ENCODE results near the gene KLK8.

Gene KLK8

GRCh38 chr19:50959731-50960500 lies 41.5 kb downstream of the KLK8 start:
- Histone ChIP-seq H3K4me3 (no peak overlapping the region), H3K9me3 (ENCODE audit: low read depth, low read length) (no peaks in the 10 kb centered on the region), H3K36me3 (ENCODE audit: insufficient read depth, low read length) (no peaks in the 10 kb centered on the region), H3K27ac (no peak overlapping the region), H3K9ac (ENCODE audit: insufficient read length) (no peak overlapping the region)
- TF ChIP-seq EZH2 (IDR thresholded peaks at IDR 0.05) (no peak), FOXP2 (optimal IDR thresholded peaks at IDR 0.05; ENCODE audit: control extremely low read depth, extremely low read length, insufficient read depth) (no peak), POLR2AphosphoS5 (IDR thresholded peaks at IDR 0.05; ENCODE audit: borderline replicate concordance, low read depth, low read length) (no peak)
- DNase-seq (ENCODE audit: low read depth, low spot score) = no peak

DNA sequence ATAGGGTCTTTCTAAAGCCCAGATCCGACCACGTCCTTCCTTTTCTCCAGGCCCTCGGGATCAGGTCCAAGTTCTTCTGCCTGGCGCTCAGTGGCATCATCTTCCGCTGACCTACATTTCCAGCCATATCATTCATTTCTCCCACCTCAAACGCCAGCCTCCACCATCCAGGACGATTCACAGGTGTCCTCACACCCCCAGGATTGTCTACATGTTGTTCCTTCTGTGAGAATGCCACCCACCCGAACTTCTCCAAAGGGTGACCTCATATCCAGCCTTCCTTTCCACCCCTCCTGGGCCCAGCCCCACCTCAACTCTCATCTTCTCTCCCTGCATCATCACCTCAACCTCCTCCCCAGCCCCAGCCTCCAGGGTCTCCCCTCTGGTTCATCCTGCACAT lies 43.8 kb downstream of the KLK8 start:
- Histone ChIP-seq H3K4me3 (no peak overlapping the region), H3K9me3 (ENCODE audit: low read depth, low read length) (no peaks in the 10 kb centered on the region), H3K36me3 (ENCODE audit: insufficient read depth, low read length) (no peaks in the 10 kb centered on the region), H3K9ac (ENCODE audit: insufficient read length) (no peak overlapping the region), H3K27ac (no peak overlapping the region)
- no peak for DNase-seq (ENCODE audit: low read depth, low spot score)
- TF ChIP-seq FOXP2 (optimal IDR thresholded peaks at IDR 0.05; ENCODE audit: control extremely low read depth, extremely low read length, insufficient read depth) (no peak), EZH2 (IDR thresholded peaks at IDR 0.05) (no peak)

- H3K9me3 ChIP-seq (ENCODE audit: low read depth, low read length) = no peaks in the 10 kb centered on the region
Observed at GRCh38 chr19:50952910-50953309, 48.5 kb downstream of the KLK8 start, which contains the start of gene KLK5. Gene KLK5 (minus strand): TSS chr19:50953038. CDS start chr19:50952657, 381 bp downstream.

DNA sequence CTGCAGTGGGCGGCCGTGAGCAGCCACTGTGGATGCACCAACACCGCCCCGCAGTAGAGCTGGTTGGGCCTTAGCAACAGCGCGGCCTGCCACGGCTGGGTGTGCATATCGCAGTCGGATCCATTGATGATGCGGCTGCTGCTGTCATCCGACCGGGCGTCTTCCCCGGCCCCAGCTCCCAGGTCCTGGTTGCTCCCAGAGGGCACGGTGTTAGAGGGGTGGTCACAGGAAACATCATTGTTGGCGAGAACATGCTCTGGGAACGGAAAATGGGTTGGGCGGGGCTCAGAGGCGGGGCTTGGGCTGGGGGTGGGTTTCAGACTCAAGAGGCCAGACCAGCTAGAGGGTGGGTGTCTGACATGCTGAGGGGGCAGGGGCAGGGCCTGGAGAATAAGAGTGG lies 51.5 kb downstream of the KLK8 start:
- DNase-seq (ENCODE audit: low read depth, low spot score) = no peak
- Histone ChIP-seq H3K9me3 (ENCODE audit: low read depth, low read length) (no peaks in the 10 kb centered on the region), H3K27ac (no peak overlapping the region), H3K36me3 (ENCODE audit: insufficient read depth, low read length) (no peaks in the 10 kb centered on the region), H3K4me3 (no peak overlapping the region), H3K9ac (ENCODE audit: insufficient read length) (no peak overlapping the region)
- TF ChIP-seq POLR2AphosphoS5 (IDR thresholded peaks at IDR 0.05; ENCODE audit: borderline replicate concordance, low read depth, low read length) (no peak), FOXP2 (optimal IDR thresholded peaks at IDR 0.05; ENCODE audit: control extremely low read depth, extremely low read length, insufficient read depth) (no peak), EZH2 (IDR thresholded peaks at IDR 0.05) (no peak)

More at GRCh38 chr19:50952910-50953309, 48.5 kb downstream of the KLK8 start, which contains the start of gene KLK5:
- Histone ChIP-seq H3K27ac (no peak within 1 kb of the TSS), H3K4me3 (no peak within 1 kb of the TSS), H3K9ac (ENCODE audit: insufficient read length) (no peak within 1 kb of the TSS), H3K36me3 (ENCODE audit: insufficient read depth, low read length) (no peaks in the 10 kb centered on the region)
- DNase-seq (ENCODE audit: low read depth, low spot score) = no peak
- TF ChIP-seq POLR2AphosphoS5 (IDR thresholded peaks at IDR 0.05; ENCODE audit: borderline replicate concordance, low read depth, low read length) (no peak), FOXP2 (optimal IDR thresholded peaks at IDR 0.05; ENCODE audit: control extremely low read depth, extremely low read length, insufficient read depth) (no peak), EZH2 (IDR thresholded peaks at IDR 0.05) (no peak)

DNA sequence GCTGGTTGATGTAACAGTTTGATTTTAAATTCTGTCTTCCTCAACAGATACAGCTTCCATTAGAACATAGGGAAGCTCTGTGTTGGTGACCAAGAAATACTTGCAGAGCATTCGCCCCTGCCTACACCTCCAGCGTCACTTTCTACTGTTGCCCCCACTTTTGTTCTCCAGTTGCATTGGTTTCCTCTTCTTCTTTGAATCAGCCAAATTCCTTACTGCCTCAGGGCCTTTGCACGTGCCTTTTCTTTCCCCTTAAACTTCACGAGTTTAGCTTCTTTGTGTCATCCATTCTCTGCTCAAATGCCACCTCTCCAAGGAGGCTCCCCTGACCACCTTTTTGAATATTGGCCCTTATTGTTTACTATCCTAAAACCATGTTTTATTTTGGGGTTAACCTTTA lies 54.3 kb downstream of the KLK8 start:
- Histone ChIP-seq H3K27ac (no peak overlapping the region), H3K9ac (ENCODE audit: insufficient read length) (no peak overlapping the region), H3K4me3 (no peak overlapping the region), H3K36me3 (ENCODE audit: insufficient read depth, low read length) (no peaks in the 10 kb centered on the region), H3K9me3 (ENCODE audit: low read depth, low read length) (no peaks in the 10 kb centered on the region)
- no peak for TF ChIP-seq POLR2AphosphoS5 (IDR thresholded peaks at IDR 0.05; ENCODE audit: borderline replicate concordance, low read depth, low read length)
- TF ChIP-seq FOXP2 (optimal IDR thresholded peaks at IDR 0.05; ENCODE audit: control extremely low read depth, extremely low read length, insufficient read depth) = no peak
- TF ChIP-seq EZH2 (IDR thresholded peaks at IDR 0.05) = no peak
- no peak for DNase-seq (ENCODE audit: low read depth, low spot score)

Measured in SK-N-MC (cell line).